Measurements from ENCODE around the gene KCNJ1.

KCNJ1 gene

GRCh38 chr11:128828350-128828749, 38.7 kb downstream of the KCNJ1 start:
- H3K4me2 ChIP-seq = no peak overlapping the region
- H4K20me1 ChIP-seq = no peaks in the 10 kb centered on the region
- peaks cover 37% of the 10 kb centered on the region for H3K4me1 ChIP-seq
- no peak for TF ChIP-seq Cebpa-rat (IDR thresholded peaks at IDR 0.05)
- H3K9ac ChIP-seq = no peak overlapping the region
- no peak overlapping the region for H3K27ac ChIP-seq
- no peaks in the 10 kb centered on the region for H3K9me3 ChIP-seq
- no peak overlapping the region for H3K4me3 ChIP-seq
- H3K36me3 ChIP-seq = 0 out of 2 replicates have a peak, but pooled peaks cover 7% of the 10 kb centered on the region
- H3K27me3 ChIP-seq = no peaks in the 10 kb centered on the region

- Histone ChIP-seq H3K27ac (no peak overlapping the region), H3K9ac (no peak overlapping the region), H3K4me1 (peaks cover 27% of the 10 kb centered on the region), H3K27me3 (no peaks in the 10 kb centered on the region), H3K9me3 (no peaks in the 10 kb centered on the region), H3K36me3 (peaks cover 14% of the 10 kb centered on the region; the same call in 1 of the 2 replicates), H3K4me2 (no peak overlapping the region), H3K4me3 (no peak overlapping the region), H4K20me1 (no peaks in the 10 kb centered on the region)
- no peak for TF ChIP-seq Cebpa-rat (IDR thresholded peaks at IDR 0.05)
Observed at GRCh38 chr11:128827191-128827893, 39.8 kb downstream of the KCNJ1 start.

GRCh38 chr11:128825050-128825784, 41.9 kb downstream of the KCNJ1 start:
- Histone ChIP-seq H3K4me3 (no peak overlapping the region), H3K4me1 (peaks cover 17% of the 10 kb centered on the region), H4K20me1 (no peaks in the 10 kb centered on the region), H3K9me3 (no peaks in the 10 kb centered on the region), H3K27me3 (no peaks in the 10 kb centered on the region), H3K36me3 (peaks cover 15% of the 10 kb centered on the region; the same call in 1 of the 2 replicates), H3K4me2 (no peak overlapping the region), H3K9ac (no peak overlapping the region), H3K27ac (no peak overlapping the region)
- TF ChIP-seq Cebpa-rat (IDR thresholded peaks at IDR 0.05) = no peak

- H3K36me3 ChIP-seq = peaks cover 15% of the 10 kb centered on the region; the same call in 1 of the 2 replicates
- peaks cover under 1% of the 10 kb centered on the region for H4K20me1 ChIP-seq
- 0 out of 2 replicates have a peak, but pooled peaks cover 11% of the 10 kb centered on the region for H3K4me1 ChIP-seq
- no peak for TF ChIP-seq Cebpa-rat (IDR thresholded peaks at IDR 0.05)
- no peak overlapping the region for H3K9ac ChIP-seq
- no peak overlapping the region for H3K4me3 ChIP-seq
- H3K4me2 ChIP-seq = no peak overlapping the region
- H3K27me3 ChIP-seq = no peaks in the 10 kb centered on the region
- H3K27ac ChIP-seq = no peak overlapping the region
- no peaks in the 10 kb centered on the region for H3K9me3 ChIP-seq
Observed at GRCh38 chr11:128824191-128825049, 42.7 kb downstream of the KCNJ1 start.

GRCh38 chr11:128823753-128824152, 43.3 kb downstream of the KCNJ1 start:
- Histone ChIP-seq H3K9ac (no peak overlapping the region), H3K4me1 (0 out of 2 replicates have a peak, but pooled peaks cover 14% of the 10 kb centered on the region), H3K4me3 (no peak overlapping the region), H3K27ac (no peak overlapping the region), H3K27me3 (no peaks in the 10 kb centered on the region), H3K36me3 (peaks cover 22% of the 10 kb centered on the region), H3K9me3 (no peaks in the 10 kb centered on the region), H3K4me2 (no peak overlapping the region), H4K20me1 (peaks cover 7% of the 10 kb centered on the region)
- TF ChIP-seq Cebpa-rat (IDR thresholded peaks at IDR 0.05) = no peak

GRCh38 chr11:128822130-128822529, 45.0 kb downstream of the KCNJ1 start:
- Histone ChIP-seq H3K9ac (no peak overlapping the region), H4K20me1 (peaks cover 21% of the 10 kb centered on the region), H3K9me3 (no peaks in the 10 kb centered on the region), H3K27ac (no peak overlapping the region), H3K27me3 (no peaks in the 10 kb centered on the region), H3K36me3 (peaks cover 31% of the 10 kb centered on the region), H3K4me1 (0 out of 2 replicates have a peak, but pooled peaks cover 14% of the 10 kb centered on the region), H3K4me3 (no peak overlapping the region), H3K4me2 (no peak overlapping the region)
- no peak for TF ChIP-seq Cebpa-rat (IDR thresholded peaks at IDR 0.05)

GRCh38 chr11:128821556-128821955, 45.5 kb downstream of the KCNJ1 start:
- Histone ChIP-seq H4K20me1 (peaks cover 27% of the 10 kb centered on the region), H3K4me3 (no peak overlapping the region), H3K27ac (no peak overlapping the region), H3K4me1 (0 out of 2 replicates have a peak, but pooled peaks cover 14% of the 10 kb centered on the region), H3K27me3 (no peaks in the 10 kb centered on the region), H3K9ac (no peak overlapping the region), H3K4me2 (peak overlapping the region; percentile 2; the same call in 1 of the 2 replicates), H3K9me3 (no peaks in the 10 kb centered on the region), H3K36me3 (peaks cover 36% of the 10 kb centered on the region)
- no peak for TF ChIP-seq Cebpa-rat (IDR thresholded peaks at IDR 0.05)

- no peak overlapping the region for H3K4me3 ChIP-seq
- no peak for TF ChIP-seq Cebpa-rat (IDR thresholded peaks at IDR 0.05)
- H3K36me3 ChIP-seq = peaks cover 48% of the 10 kb centered on the region
- H3K9ac ChIP-seq = no peak overlapping the region
- H3K9me3 ChIP-seq = no peaks in the 10 kb centered on the region
- H3K27me3 ChIP-seq = no peaks in the 10 kb centered on the region
- peaks cover 50% of the 10 kb centered on the region for H4K20me1 ChIP-seq
- no peak overlapping the region for H3K4me2 ChIP-seq
- H3K4me1 ChIP-seq = 0 out of 2 replicates have a peak, but pooled peaks cover 22% of the 10 kb centered on the region
- no peak overlapping the region for H3K27ac ChIP-seq
Observed at GRCh38 chr11:128819198-128819597, 47.9 kb downstream of the KCNJ1 start.

GRCh38 chr11:128814856-128815705, 52.0 kb downstream of the KCNJ1 start:
- no peak overlapping the region for H3K4me3 ChIP-seq

More at GRCh38 chr11:128814856-128815705, 52.0 kb downstream of the KCNJ1 start:
- H4K20me1 ChIP-seq = peaks cover 92% of the 10 kb centered on the region
- 0 out of 2 replicates have a peak, but pooled peaks cover 12% of the 10 kb centered on the region for H3K4me1 ChIP-seq
- no peaks in the 10 kb centered on the region for H3K9me3 ChIP-seq
- peaks cover 77% of the 10 kb centered on the region for H3K36me3 ChIP-seq
- no peak for TF ChIP-seq Cebpa-rat (IDR thresholded peaks at IDR 0.05)
- no peak overlapping the region for H3K27ac ChIP-seq
- H3K4me2 ChIP-seq = no peak overlapping the region
- no peaks in the 10 kb centered on the region for H3K27me3 ChIP-seq
- no peak overlapping the region for H3K9ac ChIP-seq

Data from BLaER1 (cell line).